Muscle of leg (tissue), 11 donors: ENCODE measurements around the gene ANP32A. TPM values are rescaled to one million over a fixed set of nuclear protein-coding genes. Genes with fewer than 3 reads are reported as not detected.
A peak's percentile ranks its signal among the peaks of the same experiment; 100 is the strongest.

Experiments used
- DNase-seq: peaks from one replicate; pipeline ENCODE4 v3.0.0; 2013
- H3K27ac ChIP-seq: one replicate; pipeline ENCODE4 v1.5.1; 2013; ENCODE audit warnings: mild to moderate bottlenecking, low read length, control low read depth
- H3K27me3 ChIP-seq: one replicate; pipeline ENCODE4 v1.6.1; 2013; ENCODE audit warnings: low read length; ENCODE audit not compliant: control insufficient read depth, insufficient read depth
- H3K36me3 ChIP-seq: one replicate; pipeline ENCODE4 v1.6.1; 2013; ENCODE audit warnings: low read length; ENCODE audit not compliant: control insufficient read depth, insufficient read depth
- H3K4me1 ChIP-seq: one replicate; pipeline ENCODE4 v1.6.1; 2013; ENCODE audit warnings: low read length; ENCODE audit not compliant: control insufficient read depth, insufficient read depth
- H3K4me3 ChIP-seq: one replicate; pipeline ENCODE4 v1.5.1; 2013; ENCODE audit warnings: low read length, control low read depth
- H3K9me3 ChIP-seq: replicated peaks from 2 replicates; pipeline ENCODE4 v1.6.1; 2013; ENCODE audit warnings: low read depth, low read length; ENCODE audit not compliant: control insufficient read depth
- WGBS: methylation state at CpG from one replicate; pipeline ENCODE4 v1.1.5; 2013; ENCODE audit warnings: missing lambda C conversion rate; ENCODE audit not compliant: insufficient coverage; 5-methylcytosine and 5-hydroxymethylcytosine counted together
- polyA plus RNA-seq, 8 donors: library from polyadenylated mRNA; unstranded; fragments of 120-200 nt; gene quantifications; one replicate each; pipeline versions ENCODE4 v1.2.1 to v1.2.3, GENCODE V29; 2013; ENCODE audit warnings: inconsistent platforms in 1 of 8, low replicate concordance in 1 of 8; ENCODE audit not compliant: insufficient read length in 8 of 8, insufficient read depth in 1 of 8
- total RNA-seq: library from RNA; stranded (reverse); fragments of 120-200 nt; gene quantifications from one replicate; pipeline ENCODE4 v1.2.4, GENCODE V29; 2013

The ANP32A gene
- total and polyA plus RNA-seq, 9 donors = 64.1 to 213 (median 177) TPM

- no CpG with 5 or more reads among the region's 5 CpGs for WGBS
- DNase-seq = no peak
- Histone ChIP-seq H3K4me1 (peaks cover 29% of the 10 kb centered on the region), H3K36me3 (peaks cover 64% of the 10 kb centered on the region), H3K27me3 (no peaks in the 10 kb centered on the region), H3K9me3 (no peaks in the 10 kb centered on the region), H3K4me3 (no peak overlapping the region), H3K27ac (no peak overlapping the region)
Observed at GRCh38 chr15:68785541-68785940, 35.2 kb downstream of the ANP32A start.

GRCh38 chr15:68784206-68784605, 36.5 kb downstream of the ANP32A start:
- no peaks in the 10 kb centered on the region for H3K27me3 ChIP-seq
- H3K27ac ChIP-seq = no peak overlapping the region
- H3K4me3 ChIP-seq = no peak overlapping the region
- 89% methylated on average over 11 of the region's 13 CpGs for WGBS
- H3K9me3 ChIP-seq = no peaks in the 10 kb centered on the region
- peaks cover 71% of the 10 kb centered on the region for H3K36me3 ChIP-seq
- peaks cover 17% of the 10 kb centered on the region for H3K4me1 ChIP-seq
- DNase-seq = no peak

GRCh38 chr15:68783226-68784058, 37.3 kb downstream of the ANP32A start:
- Histone ChIP-seq H3K4me1 (peaks cover 12% of the 10 kb centered on the region), H3K9me3 (no peaks in the 10 kb centered on the region), H3K27me3 (no peaks in the 10 kb centered on the region), H3K4me3 (no peak overlapping the region), H3K27ac (no peak overlapping the region), H3K36me3 (peaks cover 72% of the 10 kb centered on the region)
- WGBS = 86% methylated on average over 2 of the region's 9 CpGs
- no peak for DNase-seq

- Histone ChIP-seq H3K27me3 (no peaks in the 10 kb centered on the region), H3K36me3 (peaks cover 71% of the 10 kb centered on the region), H3K9me3 (no peaks in the 10 kb centered on the region), H3K4me3 (no peak overlapping the region), H3K27ac (peak overlapping the region; percentile 38), H3K4me1 (peaks cover 5% of the 10 kb centered on the region)
- DNase-seq = no peak
- WGBS = 87% methylated on average over 12 of the region's 12 CpGs
Observed at GRCh38 chr15:68782589-68783161, 38.0 kb downstream of the ANP32A start.

- no peak overlapping the region for H3K4me3 ChIP-seq
- no peaks in the 10 kb centered on the region for H3K27me3 ChIP-seq
- 60% methylated on average over 2 of the region's 17 CpGs for WGBS
- peak overlapping the region; percentile 63 for H3K27ac ChIP-seq
- peaks cover 5% of the 10 kb centered on the region for H3K4me1 ChIP-seq
- H3K9me3 ChIP-seq = no peaks in the 10 kb centered on the region
- peaks cover 68% of the 10 kb centered on the region for H3K36me3 ChIP-seq
- peak; percentile 73 for DNase-seq
Observed at GRCh38 chr15:68781766-68782588, 38.7 kb downstream of the ANP32A start.

GRCh38 chr15:68781217-68781616, 39.5 kb downstream of the ANP32A start:
- no peaks in the 10 kb centered on the region for H3K9me3 ChIP-seq
- H3K4me3 ChIP-seq = no peak overlapping the region
- peak overlapping the region; percentile 63 for H3K27ac ChIP-seq
- peaks cover 12% of the 10 kb centered on the region for H3K4me1 ChIP-seq
- DNase-seq = no peak
- H3K27me3 ChIP-seq = no peaks in the 10 kb centered on the region
- H3K36me3 ChIP-seq = peaks cover 65% of the 10 kb centered on the region

- no peak for DNase-seq
- 50% methylated on average over 2 of the region's 9 CpGs for WGBS
- Histone ChIP-seq H3K9me3 (no peaks in the 10 kb centered on the region), H3K36me3 (peaks cover 46% of the 10 kb centered on the region), H3K4me3 (no peak overlapping the region), H3K27me3 (no peaks in the 10 kb centered on the region), H3K27ac (no peak overlapping the region), H3K4me1 (peaks cover 26% of the 10 kb centered on the region)
Observed at GRCh38 chr15:68778876-68779275, 41.8 kb downstream of the ANP32A start.

GRCh38 chr15:68776477-68777270, 44.0 kb downstream of the ANP32A start:
- H3K36me3 ChIP-seq = peaks cover 24% of the 10 kb centered on the region
- H3K27me3 ChIP-seq = no peaks in the 10 kb centered on the region
- DNase-seq = no peak
- peak overlapping the region; percentile 68 for H3K27ac ChIP-seq
- 80% methylated on average over 3 of the region's 10 CpGs for WGBS
- peaks cover 21% of the 10 kb centered on the region for H3K4me1 ChIP-seq
- H3K9me3 ChIP-seq = no peaks in the 10 kb centered on the region
- no peak overlapping the region for H3K4me3 ChIP-seq

GRCh38 chr15:68775671-68776476, 44.8 kb downstream of the ANP32A start:
- Histone ChIP-seq H3K36me3 (peaks cover 20% of the 10 kb centered on the region), H3K4me3 (no peak overlapping the region), H3K4me1 (peaks cover 21% of the 10 kb centered on the region), H3K9me3 (no peaks in the 10 kb centered on the region), H3K27me3 (no peaks in the 10 kb centered on the region), H3K27ac (peak overlapping the region; percentile 68)
- peak; percentile 96 for DNase-seq
- WGBS = 12% methylated on average over 6 of the region's 8 CpGs
